ENCODE data around the gene PLEKHG2.

PLEKHG2 gene

DNA sequence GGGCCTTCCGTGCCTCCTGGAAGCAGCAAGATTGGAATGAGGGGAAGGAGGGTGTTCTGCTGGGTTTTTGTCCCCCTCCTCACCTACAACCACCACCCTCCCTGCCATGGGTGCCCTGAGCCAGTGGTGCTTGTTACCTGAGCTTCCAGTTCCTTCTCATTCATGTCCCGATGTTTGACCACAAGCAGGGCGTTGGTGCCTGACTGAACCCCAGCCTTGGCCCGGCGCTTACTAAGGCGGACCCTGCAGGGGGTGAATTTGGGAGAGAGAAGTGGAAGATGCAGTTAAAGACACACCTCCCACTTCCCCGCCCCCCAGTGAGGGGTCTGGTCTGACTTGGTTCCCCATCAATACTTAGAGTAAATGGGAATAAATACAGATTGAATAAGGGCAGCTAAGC is 25.9 kb upstream of the PLEKHG2 start:
- no peak for DNase-seq

DNA sequence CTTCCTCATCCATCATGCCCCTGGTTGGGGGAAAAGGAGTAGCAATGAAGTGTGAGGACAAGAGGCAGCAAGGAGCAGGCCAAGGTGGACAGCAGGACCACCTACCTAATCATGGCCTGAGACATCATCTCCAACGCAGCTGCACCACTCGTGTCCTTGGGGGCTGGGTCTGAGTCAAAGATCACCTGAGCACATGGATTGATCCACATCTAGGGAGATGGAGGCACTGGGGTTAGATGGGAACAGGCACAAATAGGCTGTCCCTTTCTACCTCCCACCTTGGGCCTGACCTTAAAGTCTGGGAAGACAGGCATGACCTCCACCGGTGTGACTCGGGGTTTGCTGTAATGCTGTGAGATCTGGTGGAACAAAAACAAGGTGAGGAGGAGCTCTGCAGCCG is 23.8 kb upstream of the PLEKHG2 start:
- DNase-seq: no peak

DNA sequence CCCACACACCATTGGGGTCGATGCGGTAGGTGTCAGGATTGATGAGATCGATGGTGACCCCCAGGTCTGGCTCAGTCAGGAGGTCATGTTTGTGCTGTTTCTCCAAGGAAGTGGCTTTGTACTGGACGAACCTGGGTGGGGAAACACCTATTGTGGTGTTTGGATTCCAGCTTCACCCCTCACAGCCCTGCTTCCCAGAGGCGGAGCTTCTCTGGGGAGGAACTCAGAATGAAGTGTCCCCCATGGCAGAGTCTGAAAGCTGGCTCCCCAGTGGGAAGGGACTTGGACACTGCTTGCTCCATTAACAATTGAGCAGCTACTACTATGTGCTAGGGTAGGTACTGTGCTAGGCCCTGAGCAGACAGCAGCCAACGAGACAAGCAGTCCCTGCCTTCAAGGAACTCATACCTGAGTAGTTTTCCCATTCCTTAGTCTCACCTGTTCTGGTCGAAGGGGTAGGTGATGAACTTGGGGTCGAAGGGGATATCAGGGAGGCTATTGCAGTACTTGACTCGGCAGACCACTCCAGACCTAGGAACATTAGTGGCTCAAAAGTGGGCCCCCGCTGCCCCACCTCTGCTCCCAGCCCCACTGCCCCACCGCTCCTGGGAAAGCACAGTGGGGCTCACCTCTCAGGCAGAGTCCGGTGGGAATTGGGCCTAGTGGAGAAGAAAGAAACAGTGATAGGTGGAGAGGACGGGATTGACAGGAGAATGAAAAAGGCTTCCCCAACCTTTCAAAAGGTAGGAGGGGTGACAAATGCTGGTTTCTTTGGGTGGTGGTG is 22.6 kb upstream of the PLEKHG2 start:
- no peak for DNase-seq

DNA sequence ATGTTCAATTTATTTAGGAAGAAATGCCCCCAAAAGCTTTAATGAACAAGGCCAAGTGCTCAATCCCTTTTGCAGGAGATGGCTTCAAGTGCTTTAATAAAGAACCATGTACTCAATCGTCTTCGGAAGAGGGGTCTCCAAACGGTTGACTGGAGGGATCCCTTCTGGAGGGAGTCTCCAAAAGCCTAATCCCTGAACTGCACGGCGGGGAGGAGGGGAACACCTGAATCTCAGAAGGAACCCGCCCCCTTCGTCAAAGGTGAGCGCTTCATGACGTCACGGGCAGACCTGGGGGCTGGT is 22.1 kb upstream of the PLEKHG2 start:
- DNase-seq: peak; percentile 79

DNA sequence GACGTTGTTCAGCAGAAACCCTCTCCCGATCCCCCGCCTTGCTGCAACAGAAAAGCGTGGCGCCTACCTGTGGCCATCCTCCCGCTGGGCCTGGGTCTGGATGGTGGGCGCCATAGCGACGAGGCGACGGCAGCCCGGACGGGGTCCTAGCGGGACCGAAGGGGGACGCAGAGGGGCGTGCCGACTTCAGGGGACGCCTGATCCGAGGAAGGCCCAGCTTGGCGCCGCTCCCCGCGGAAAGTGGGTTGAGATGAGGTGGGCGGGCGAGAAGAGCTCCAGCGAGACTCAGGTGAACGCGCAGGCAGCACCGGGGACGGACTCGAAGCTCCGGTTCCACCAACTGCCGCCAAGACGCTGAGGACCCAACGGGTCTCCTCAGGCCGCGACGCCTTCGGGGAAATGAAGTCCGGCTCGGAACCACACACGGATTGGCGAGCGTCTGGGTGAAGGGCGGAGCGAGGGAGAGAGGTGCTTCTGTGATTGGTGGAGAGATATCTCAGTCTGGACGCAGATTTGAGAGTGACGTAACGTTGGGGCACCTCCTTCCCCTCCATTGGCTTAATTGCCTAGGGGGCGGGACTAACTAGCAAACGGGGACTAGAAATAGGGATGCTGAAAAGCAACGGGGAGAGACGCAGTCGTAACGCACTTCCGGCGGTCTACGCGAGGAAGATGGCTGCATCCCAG is 21.6 kb upstream of the PLEKHG2 start, which contains the start of the genes MED29 and PAF1:
TSS of gene MED29 (plus strand) at position 628 of the 687 bp plus-strand sequence. CDS start at position 673, 45 bp downstream.
TSS of gene PAF1 (minus strand) at position 356 of the 687 bp plus-strand sequence. CDS start at position 114, 242 bp downstream.
- peak; percentile 97 for DNase-seq

DNA sequence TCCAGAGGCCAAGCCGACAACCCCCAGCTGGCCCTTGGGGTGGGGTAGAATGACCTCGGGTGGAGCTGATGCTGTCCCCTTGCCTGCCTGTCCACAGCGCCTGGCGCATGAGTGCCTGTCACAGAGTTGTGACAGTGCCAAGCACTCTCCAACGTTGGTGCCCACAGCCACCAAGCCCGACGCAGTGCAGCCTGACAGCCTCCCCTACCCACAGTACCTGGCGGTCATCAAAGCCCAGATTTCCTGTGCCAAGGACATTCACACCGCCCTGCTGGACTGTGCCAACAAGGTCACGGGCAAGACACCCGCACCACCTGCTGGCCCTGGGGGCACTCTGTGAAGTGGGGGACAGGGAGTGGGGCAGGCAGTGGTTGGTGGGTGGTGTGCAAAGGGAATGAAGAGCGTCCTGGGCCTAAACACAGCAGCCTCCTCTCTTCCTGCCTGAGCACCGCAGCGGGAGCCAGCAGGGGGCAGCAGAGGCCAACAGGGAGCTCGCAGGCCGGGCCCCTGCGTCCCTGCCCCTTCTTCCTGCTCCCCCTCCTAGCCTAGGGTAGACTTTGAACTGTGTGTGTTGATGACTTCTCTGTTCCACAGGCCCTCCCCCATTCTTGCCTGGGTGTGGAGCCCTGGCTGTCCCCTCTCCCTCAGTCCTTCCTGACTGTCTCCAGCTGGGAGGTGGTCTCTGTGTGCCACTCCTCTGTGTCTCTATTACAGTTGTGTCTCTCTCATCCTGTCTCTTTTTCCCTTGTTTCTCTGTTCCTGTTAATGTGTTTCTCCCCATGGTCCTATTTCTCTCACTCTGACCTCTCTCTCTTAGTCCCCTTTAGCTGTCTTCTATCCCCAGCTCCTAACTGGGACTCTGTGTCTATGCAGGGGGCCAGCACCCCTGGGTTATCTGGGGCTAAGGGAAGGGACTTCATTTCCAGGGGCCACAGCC is 14.8 kb upstream of the PLEKHG2 start:
- DNase-seq: peak; percentile 93

DNA sequence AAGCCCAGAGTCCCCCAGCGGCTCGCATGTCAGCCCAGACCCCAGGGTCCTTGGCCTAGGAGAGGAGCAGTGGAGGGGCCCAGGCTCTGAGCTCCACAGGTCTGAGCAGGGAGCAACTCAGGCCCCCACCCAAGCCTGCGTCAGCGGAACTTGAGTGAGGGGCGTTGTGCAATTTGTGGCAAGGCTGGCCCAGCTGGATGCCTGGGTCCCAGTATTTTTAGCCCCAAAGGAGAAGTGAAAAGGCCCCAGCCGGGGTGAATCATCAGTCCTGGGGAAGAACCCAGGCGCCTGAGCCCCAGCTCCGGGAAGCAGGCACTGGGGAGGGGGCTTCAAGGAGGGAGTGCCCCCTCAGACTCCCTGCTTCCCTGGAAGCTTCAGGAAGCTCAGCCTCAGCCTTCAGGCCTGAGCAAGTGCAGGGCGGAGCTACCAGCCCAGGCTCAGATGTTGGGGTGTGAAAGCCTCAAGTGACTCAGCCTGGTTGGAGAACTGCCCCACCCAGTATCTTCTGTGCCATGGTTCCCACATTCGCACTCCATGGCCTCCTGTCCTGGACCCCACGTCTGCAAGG is 14.1 kb upstream of the PLEKHG2 start:
- peak; percentile 62 for DNase-seq

DNA sequence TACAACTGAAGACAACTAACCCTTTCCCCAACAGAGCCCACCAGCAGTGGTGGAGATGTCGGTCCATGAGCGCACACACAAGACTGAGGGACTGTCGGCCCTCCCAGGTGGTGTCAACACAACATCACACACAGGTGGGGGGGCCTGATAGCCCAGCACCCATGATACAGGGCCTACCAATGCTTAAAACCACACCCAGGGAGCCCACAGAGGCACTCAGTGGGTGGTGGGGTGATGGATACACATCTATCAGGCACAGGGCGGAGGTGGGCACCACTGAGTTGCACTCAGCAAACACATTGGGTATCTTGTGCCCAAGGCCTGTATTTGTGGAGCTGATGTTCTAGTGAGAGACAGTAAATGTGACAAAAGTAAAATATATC is 12.8 kb upstream of the PLEKHG2 start:
- DNase-seq: no peak

DNA sequence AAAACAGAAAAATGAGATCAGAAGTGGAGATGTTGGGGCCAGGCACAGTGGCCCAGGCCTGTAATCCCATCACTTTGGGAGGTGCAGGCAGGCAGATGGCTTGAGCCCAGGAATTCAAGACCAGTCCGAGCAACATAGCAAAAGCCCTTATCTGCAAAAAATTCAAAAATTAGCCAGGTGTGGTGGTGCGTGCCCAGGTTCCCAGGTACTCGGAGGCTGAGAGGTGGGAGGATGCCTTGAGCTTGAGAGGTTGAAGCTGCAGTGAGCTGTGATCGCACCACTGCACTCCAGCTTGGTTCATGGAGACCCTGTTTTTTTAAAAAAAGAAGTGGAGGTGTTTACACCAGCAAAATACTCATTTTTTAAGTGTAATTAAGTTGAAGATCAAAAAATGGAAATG is 12.4 kb upstream of the PLEKHG2 start:
- DNase-seq: no peak

DNA sequence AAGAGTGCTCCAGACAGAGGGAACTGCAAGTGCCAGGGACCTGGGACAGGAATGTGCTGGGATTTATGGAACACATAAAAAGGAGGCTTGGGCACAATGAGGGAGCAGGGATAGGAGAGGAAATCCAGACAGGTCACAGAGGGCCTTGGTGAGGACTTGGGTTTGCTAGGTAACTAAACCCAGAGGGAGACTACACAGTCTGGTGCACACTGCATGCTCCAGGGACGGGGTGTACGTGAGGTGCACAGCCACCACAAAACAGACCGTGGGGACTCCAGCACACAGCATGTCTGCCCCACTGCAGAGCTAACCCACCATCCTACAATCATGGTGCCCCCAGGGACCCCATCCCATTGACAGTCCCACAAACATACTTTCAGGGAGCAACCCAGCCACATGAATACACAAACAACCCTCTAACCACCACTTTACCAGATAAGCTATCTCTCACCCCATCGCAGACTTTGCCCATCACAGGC is 11.4 kb upstream of the PLEKHG2 start:
- DNase-seq: no peak

DNA sequence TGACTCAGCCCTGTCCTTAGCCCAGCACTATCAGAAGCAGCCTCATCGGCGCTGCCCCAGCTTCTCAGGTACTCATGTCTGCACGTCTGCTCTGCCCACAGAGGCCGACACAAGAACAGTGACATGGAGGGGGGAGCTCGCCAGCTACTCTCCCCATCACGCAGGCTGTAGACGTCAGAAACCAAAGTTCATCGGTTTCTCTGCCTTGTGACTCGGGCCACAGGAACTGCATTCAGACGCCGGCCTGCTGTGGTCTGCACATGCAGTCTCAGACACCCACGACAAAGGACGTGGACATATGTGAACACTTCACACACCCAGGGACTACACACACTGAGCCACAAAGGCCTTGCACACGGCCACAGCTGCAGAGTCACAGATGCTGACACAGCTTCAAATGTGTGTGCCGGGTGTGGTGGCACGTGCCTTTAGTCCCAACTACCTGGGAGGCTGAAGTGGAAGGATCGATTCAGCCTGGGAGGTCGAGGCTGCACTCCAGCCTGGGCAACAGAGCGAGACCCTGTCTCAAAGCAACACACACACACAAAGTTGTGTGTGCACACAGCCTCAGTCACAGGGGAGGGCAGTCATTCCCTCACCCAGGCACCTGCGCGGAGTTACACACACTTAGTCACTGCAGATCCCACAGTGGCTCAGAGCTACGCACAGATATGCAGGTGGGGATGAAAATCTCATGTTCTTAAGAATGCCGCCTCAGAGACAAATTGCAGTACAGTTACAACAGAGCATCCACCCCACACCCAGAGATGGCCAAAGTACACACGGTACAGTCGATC is 10.7 kb upstream of the PLEKHG2 start:
- peak; percentile 84 for DNase-seq

DNA sequence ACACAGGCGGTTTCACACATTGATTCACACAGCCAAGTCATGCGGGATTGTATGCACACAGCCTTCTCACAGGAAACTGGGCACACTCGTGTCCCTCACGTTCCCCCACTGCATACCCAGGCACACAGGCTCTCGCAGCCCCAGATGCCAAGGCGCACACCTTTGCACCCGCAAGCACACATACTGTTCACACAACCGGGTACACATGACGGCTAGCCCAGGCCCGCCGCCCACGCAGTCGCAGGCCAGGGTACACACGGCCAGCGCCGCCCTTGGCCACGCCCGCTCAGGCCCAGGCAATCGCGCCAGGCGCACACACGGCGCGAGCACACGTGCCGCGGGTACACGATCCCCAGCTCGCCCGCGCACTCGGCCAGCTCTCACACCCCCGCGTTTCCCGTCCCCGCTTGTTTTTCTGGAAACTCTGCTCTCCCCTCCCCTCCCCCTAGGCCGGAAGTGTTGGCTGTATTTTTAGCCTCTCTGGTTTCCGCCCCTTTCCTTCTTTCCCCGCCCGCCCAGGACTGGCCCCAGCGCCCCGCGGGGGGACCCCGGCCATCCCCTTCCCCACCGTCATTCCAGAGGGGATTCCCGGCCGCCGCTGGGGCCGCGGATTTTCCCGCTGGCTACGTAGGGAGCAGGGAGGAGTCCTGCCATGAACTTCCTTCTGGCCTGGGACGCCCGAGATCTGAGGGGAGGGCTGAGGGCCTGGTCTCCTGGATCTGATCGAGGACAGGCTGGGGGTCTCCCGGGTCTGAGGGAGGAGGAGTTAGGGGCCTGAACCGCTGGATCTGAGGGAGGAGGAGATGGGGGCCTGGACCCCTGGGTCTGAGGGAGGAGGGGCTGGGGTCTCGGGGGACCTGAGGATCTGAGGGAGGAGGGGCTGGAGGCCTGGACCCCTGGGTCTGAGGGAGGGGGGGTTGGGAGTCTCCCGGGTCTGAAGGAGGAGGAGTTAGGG is 9.8 kb upstream of the PLEKHG2 start:
- peak; percentile 86 for DNase-seq

DNA sequence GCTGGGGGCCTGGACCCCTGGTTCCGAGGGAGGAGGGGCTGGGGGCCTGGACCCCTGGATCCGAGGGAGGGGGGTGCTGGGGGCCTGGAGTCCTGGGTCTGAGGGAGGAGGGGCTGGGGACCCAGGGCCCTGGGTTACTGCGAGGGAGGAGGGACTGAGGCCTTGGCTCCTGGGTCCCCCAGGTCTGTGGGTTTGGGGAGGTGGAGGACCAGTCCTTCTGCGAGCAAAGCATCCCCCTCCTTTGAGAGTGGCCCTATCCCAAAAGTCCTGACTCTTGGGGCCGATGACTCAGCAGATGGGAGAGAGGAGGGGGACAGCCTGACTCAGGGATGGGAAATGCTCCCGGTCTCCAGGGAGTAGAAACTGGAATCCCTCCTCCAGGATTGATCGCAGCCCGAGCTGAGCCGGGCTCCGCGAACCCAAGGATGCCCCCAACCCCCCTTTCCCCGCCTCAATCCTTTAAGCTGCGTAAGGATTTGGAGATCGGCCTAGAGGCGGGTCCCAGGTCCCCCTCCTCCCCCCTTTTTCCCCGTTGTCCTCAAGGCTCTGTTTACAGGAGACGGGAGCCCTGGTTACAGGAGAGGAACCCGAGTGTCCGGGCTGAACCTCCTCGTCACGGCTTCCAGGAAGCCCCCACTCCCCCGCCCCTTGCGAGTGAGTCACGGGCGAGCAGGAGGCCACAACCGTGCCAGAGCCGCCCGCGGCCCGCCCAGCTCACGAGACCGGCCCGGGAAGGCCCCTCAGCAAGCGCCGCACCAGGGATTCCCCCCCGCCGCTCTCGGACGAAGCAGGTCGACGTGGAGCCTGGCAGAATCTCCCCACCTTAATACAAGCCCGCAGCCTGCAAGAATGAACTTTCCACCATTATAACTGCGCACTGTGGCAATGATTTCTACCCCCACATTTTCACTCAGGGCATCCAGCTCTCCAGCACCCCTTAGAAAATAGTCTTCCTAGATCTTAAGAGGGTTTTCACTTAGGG is 8.8 kb upstream of the PLEKHG2 start:
- peak; percentile 98 for DNase-seq

DNA sequence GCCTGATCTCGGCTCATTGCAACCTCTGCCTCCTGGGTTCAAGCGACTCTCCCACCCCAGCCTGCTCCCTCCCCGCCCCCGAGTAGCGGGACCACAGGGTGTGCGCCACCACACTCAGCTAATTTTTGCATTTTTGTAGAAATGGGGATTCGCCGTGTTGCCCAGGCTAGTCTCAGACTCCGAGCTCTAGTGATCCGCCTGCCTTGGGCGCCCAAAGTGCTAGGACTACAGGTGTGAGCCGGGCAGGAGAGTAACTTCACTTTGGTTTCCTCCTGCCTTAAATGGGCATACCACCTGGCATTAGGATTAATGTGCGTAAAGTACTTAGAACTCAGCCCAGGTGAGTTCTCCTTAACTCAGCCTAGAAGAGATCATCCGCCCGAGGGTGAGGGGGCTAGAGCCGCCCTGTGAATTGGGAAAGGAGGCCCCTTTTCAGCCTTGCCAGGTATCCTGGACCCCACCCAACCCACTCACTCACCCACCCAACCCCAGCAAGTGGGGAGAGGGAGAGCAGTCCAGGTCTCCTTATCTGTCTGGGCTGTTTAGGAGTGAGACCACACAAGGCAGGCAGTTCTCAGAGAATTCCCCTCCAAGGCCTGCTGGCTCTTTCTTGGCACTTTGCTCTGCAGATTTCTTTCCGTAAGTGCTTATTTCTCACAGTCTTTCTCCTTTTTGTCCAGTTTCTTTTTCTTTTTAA is 7.1 kb upstream of the PLEKHG2 start:
- no peak for DNase-seq

DNA sequence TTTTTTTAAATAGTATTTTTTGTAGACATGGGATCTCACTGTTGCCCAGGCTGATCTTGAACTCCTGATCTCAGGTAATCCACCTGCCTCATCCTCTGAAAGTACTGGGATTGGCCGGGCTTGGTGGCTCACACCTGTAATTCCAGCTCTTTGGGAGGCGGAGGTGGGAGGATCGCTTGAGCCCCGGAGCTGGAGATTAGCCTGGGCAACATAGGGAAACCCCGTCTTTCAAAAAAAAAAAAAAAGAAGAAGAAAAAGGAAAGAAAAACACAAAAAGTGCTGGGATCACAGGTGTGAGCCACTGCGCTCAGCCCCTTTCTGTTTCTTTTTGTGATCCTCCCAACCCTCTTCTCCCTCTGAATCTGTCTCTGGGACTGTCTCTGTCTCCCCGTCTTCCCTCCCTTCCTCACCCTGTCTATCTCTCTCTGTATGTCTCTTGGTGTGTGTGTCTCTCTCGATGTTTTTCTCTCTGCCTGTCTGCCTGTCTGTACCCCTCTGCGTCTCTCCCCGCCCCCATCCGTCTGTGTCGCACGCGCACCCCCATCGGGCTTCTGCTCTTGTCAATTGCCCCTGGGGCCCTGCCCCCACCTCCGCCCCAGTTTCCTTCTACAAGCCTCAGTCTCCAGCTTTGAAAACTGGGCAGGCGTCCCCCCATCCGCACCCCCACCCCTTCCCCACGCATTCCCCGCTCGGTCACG is 6.4 kb upstream of the PLEKHG2 start:
- peak; percentile 83 for DNase-seq

DNA sequence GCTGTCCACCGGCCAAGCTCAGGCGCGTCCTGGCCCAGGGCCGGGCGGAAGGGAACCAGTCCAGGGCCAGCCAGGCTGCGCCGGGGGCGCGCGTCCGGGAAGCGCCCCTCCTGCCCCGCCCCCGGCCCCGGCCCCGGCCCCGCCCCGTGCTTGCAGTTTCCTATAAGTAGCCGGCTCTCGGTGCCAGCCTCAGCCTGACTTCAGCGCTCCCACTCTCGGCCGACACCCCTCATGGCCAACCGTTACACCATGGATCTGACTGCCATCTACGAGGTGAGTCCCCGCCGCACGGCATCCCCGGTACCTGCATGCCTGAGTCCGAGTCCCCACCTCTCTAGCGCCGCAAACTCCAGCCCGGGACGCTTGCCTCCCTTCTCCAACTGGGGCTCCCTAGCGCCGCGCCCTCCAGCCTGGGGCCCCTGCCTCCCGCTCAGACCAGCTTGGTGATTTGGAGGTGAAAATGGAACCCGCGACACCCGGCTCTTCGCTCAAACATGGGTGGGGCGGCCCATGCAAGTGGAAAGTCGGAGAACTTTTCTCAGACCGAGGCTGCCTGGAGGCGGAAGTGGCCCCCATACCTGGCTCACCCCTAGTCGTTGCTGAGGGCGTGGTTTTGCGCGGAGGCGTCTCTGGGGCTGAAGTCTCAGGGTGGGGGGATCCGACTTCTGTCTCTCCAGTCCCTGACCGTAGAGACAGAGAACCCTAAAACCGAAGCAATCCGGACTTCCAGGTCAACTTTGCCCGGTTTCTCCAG is 5.6 kb upstream of the PLEKHG2 start, which contains the start of gene ZFP36:
TSS of gene ZFP36 (plus strand) at position 192 of the 754 bp plus-strand sequence. CDS start at position 250, 58 bp downstream.
- peak; percentile 84 for DNase-seq

DNA sequence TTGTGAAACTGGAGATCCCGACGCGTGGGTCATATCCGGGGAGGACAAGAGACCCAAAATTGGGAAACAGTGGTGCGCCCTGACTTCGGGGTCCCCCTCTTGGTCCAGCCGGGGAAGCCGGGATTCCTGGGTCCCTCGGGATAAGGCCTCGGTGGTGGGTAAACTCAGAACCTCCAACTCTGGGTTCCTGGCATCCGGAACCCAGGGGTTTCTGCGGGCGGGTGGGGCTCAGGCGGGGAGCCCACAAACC is 5.1 kb upstream of the PLEKHG2 start:
- no peak for DNase-seq

Data from activated naive CD4-positive, alpha-beta T cell treated with Interleukin-2 at 50 U/mL for 16 hours (primary cell).